Activated T-cell treated with anti-CD3 and anti-CD28 coated beads, Interleukin-2, amount 50 U/mL, for 24 hours (primary cell): ENCODE results near the gene SLC1A4.
A peak's percentile ranks its signal among the peaks of the same experiment; 100 is the strongest.

Source experiments
- DNase-seq: peaks from one replicate; pipeline ENCODE4 v3.0.0-alpha.2; 2020
- H3K27ac Mint-ChIP-seq: 2 replicates; pipeline ENCODE4 v1.8.0; 2020; ENCODE audit warnings: mild to moderate bottlenecking, mixed read lengths
- H3K27me3 Mint-ChIP-seq: 2 replicates; pipeline ENCODE4 v1.8.0; 2020; ENCODE audit warnings: mixed read lengths
- H3K36me3 Mint-ChIP-seq: 2 replicates; pipeline ENCODE4 v1.8.0; 2020; ENCODE audit warnings: low read depth, mixed read lengths
- H3K4me1 Mint-ChIP-seq: 2 replicates; pipeline ENCODE4 v1.8.0; 2020; ENCODE audit warnings: low read depth, mixed read lengths
- H3K4me3 Mint-ChIP-seq: 2 replicates; pipeline ENCODE4 v1.8.0; 2020; ENCODE audit warnings: mild to moderate bottlenecking, moderate library complexity, mixed read lengths
- H3K9me3 Mint-ChIP-seq: 2 replicates; pipeline ENCODE4 v1.8.0; 2020; ENCODE audit warnings: mixed read lengths

The SLC1A4 gene

DNA sequence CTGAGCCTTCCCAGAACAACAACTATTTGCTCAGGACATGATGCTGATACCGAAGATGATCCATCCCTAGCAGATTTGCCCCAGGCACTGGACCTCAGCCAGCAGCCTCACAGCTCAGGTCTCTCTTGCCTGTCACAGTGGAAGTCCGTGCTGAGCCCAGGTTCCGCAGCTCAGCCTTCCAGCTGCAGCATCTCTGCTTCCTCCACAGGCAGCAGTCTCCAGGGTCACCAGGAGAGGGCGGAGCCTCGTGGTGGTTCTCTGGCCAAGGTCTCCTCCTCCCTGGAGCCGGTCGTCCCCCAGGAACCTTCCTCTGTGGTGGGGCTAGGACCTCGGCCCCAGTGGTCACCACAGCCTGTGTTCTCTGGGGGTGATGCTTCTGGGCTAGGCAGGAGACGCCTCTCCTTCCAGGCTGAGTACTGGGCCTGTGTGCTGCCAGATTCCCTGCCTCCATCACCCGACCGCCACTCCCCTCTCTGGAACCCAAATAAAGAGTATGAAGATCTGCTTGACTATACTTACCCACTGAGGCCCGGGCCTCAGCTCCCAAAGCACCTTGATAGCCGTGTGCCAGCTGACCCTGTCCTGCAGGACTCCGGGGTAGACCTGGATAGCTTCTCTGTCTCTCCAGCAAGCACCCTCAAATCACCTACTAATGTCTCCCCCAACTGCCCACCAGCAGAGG is 82.4 kb downstream of the SLC1A4 start:
- no peak for DNase-seq
- H3K4me3 Mint-ChIP-seq: no peak overlapping the region
- H3K27ac Mint-ChIP-seq: peak overlapping the region; percentile 93

DNA sequence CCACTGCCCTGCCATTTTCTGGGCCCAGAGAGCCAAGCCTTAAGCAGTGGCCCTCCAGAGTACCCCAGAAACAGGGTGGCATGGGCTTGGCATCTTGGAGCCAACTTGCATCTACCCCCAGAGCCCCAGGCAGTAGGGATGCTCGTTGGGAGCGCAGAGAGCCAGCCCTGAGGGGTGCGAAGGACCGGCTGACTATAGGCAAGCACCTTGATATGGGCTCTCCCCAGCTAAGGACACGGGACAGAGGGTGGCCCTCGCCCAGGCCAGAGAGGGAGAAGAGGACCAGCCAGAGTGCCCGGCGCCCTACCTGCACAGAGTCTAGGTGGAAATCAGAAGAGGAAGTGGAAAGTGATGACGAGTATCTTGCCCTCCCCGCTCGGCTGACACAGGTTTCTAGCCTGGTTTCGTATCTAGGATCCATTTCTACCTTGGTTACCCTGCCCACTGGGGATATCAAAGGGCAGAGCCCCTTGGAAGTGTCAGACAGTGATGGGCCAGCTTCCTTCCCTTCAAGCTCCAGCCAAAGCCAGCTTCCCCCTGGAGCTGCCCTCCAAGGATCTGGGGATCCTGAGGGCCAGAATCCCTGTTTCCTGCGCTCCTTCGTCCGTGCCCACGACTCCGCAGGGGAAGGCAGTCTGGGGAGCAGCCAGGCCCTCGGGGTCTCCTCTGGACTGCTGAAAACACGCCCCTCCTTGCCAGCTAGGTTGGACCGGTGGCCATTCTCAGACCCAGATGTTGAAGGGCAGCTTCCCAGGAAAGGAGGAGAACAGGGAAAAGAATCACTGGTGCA is 83.2 kb downstream of the SLC1A4 start:
- Mint-ChIP-seq H3K27me3 (no peaks in the 10 kb centered on the region), H3K36me3 (peaks cover 62% of the 10 kb centered on the region), H3K4me3 (no peak overlapping the region), H3K4me1 (peaks cover 32% of the 10 kb centered on the region), H3K9me3 (no peaks in the 10 kb centered on the region), H3K27ac (peak overlapping the region; percentile 93)
- no peak for DNase-seq

More for the DNA sequence above, 82.4 kb downstream of the SLC1A4 start:
- peaks cover 36% of the 10 kb centered on the region for H3K4me1 Mint-ChIP-seq
- H3K9me3 Mint-ChIP-seq: no peaks in the 10 kb centered on the region
- peaks cover 58% of the 10 kb centered on the region for H3K36me3 Mint-ChIP-seq
- no peaks in the 10 kb centered on the region for H3K27me3 Mint-ChIP-seq
